Embryonic facial prominence (tissue), 1 donor: ENCODE data around the gene UCP3.

ENCODE experiments used
- DNase-seq: peaks from one replicate; pipeline ENCODE4 v3.0.0-alpha.2; 2016; ENCODE audit errors: extremely low spot score

UCP3 gene

DNA sequence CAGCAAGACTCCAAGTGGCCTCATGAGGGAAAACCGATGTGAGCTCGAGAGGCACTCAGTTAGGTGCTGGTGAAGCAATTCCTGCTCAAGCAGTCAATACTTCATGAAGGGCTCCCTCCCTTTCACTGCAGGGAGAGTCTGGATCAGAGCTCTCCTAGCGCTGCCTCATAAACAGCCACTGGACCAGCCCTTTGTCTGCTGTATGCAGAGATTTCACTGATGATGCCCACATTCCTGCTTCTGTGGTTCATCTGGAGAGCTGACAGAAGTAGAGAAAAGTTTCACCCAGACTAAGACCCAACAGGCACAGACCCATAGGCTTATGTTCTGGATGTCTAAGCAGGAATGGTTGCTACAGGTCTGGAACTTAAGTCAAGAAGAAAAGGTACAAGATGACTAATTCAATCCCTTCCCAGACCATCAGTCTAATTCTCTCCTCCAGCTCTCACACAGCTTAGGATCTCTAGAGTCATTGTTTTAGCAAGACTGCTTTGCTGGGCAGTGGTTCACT, 30.3 kb downstream of the UCP3 start:
- no peak for DNase-seq

DNA sequence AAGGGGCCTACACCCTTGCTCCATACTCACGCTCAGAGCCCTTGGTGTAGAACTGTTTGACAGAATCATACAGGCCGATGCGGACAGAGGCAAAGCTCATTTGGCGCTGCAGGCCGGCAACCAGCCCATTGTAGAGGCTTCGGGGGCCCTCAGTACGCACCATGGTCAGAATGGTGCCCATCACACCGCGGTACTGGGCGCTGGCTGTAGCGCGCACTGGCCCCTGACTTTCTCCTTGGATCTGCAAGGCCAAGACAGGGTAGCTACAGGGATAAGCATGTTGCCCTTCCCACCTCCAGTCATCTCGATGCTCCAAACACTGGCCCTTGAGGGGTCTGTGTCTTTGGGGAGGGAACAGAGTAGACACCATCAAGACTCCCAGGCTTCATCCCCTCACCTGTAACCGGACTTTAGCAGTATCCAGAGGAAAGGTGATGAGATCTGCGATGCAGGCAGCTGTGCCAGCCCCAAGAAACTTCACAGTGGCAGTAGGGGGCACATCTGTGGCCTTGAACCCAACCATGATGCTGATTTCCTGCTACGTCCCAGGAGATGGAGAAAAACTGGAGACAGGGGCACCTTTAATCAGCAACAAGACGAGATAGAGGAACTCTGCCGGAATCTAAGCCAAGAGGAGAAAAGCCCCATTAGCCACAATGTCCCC, 30.9 kb downstream of the UCP3 start:
- DNase-seq, result no peak

DNA sequence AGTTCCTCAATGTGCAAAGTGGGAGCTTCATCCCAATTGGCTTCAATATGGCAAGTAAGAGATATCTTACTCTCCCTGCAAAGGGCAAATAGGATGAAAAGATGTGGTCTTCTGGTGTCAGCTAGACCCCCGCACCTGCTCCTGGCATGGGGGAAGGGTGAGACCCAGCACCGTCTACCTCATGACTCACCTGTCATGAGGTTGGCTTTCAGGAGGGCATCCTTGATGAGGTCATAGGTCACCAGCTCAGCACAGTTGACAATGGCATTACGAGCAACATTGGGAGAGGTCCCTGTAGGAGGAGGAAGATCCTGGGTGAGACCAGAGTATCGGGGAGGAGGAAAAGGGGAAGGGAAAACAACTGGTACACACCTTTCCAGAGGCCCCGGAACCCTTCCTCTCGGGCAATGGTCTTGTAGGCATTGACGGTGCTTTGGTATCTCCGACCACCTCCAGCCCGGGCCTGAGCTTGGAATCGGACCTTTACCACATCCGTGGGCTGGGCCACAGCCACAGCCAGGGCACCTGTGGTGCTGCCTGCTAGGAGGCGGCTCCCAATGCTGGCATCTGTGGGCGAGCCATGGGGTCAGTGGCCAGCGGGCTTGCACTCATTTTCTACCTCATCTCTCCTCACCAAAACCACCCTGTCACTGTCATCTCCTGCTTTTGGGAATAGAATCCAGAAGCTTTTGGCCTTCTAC, 32.3 kb downstream of the UCP3 start:
- DNase-seq, result no peak

DNA sequence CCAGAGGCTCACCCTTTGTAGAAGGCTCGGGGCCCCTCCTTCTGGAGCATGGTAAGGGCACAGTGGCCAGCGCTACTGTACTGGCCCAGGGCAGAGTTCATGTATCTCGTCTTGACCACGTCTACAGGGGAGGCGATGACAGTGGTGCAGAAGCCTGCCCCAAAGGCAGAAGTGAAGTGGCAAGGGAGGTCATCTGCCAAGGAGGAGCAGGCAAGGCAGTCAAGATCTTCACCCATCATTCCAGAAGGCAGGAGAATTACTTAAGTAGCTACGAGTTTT, 33.5 kb downstream of the UCP3 start:
- no peak for DNase-seq

DNA sequence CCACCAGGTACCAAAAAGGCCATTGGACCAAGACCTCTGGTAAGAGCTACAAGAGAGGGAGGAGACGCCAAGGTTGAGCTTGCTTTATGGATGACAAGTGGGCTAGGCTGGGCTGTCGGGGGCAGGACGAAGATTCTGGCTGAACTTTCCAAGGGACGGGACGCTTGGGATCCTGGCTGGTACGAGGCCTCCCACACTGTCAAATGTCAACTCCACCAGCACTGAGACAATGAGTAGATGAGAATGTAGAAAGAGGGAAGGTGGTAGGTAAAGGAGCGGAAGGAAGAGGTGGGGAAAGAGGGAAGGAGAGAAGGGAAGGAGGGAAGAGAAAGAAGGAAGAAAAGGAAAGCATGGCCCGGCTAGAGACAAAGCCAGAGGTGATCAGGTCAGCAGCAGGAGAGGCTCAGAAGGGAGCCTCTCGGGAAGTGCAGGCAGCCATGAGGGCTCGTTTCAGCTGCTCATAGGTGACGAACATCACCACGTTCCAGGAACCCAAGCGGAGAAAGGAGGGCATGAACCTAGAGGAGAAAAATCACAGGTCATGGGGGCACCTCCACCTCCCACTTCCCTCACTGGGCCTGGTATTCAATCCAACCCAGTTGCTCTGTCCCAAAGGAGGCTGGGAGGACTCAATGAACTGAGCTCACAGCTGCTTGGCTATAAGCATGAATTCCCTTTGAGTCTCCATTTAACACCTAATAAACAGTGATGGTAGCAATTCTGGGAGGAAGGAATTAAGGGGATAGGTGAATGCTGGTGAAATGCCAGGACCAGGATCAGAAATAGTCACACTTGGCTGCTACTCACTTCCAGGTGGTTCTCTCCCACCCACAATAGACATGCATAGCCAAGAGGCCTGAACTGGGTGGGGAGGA, 34.0 kb downstream of the UCP3 start:
- no peak for DNase-seq

DNA sequence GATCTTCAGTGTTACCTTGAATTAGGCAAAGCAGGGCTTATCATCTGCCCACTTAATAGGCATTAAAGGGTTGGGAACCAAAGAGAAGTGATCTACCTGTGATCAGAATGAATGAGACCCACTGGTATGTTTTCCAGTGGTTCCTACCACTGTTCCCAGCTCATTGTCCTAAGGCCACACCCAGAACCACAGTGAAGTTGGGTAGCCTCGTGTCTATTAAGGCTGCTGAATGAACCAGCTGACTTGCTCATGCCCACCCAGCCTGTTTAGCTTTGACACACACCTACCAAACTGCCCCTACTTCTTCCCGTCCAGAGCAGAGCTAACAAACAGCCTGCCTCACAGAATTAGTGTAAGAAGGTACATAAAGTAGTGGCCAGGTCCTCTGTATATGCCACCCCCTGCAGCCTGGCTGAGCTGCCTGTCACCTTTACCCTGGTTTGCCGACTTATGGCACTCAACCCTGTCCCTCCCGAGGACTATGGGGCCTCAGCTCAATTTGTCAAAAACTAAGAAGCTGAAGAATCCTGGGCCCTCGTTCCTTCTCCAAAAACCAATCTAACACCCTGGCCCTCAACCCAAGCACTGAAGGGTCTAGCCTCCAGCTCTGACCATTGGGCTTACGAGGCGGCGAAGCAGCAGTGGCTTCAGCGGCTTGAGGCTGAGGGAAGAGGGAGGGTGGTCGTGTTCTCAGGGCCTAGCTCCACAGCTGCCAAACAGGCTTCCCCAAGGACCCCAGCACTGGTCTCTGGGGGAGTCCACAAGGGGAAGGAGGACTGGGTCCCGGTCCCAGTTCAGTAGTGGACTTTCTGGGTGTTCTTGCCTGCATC, 36.0 kb downstream of the UCP3 start:
- no peak for DNase-seq

DNA sequence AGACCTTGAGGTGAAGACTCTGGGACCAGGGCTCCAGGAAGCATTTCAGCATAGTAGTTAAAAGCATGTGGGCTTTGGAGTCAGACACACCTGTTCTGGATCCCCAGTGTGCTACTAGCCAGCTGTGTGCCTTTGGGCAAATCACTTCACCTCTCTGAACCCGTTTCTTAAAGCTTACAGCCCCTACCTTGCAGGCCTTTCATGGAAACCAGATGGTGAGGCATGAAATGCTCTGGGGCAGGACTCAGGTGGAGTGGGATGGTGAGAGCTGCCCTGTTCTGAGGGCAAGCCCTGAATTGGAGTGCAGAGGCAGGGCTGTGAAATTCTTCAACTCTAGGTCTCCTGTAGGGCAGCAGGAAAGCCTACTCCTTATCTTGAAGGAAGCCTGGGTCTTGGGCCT, 36.7 kb downstream of the UCP3 start:
- DNase-seq, result no peak

DNA sequence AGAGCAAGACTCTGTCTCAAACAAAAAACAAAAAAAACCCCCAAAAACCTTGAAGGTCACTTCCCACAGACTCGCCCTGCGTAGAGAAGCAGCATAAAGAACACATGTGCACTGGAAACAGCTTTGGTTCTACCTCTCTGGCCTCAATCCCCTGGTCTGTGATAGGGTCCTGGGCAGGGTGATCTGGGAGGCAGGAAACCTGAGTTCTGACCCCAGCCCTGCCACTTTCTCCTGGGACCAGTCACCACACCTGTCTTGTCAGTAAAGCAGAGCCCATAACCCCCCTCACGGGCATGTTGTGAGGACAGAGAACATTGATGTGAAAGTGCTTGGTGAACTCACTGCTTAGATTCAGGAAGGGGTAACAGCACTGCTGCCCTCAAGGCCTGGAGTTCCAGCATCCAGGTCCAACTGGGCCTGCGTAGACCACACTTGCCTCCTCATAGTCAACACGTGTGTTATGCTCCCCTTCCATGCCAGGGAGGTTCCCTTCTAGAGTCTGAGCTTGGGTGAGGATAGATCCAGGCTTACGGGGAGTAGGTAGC, 37.6 kb downstream of the UCP3 start:
- no peak for DNase-seq

DNA sequence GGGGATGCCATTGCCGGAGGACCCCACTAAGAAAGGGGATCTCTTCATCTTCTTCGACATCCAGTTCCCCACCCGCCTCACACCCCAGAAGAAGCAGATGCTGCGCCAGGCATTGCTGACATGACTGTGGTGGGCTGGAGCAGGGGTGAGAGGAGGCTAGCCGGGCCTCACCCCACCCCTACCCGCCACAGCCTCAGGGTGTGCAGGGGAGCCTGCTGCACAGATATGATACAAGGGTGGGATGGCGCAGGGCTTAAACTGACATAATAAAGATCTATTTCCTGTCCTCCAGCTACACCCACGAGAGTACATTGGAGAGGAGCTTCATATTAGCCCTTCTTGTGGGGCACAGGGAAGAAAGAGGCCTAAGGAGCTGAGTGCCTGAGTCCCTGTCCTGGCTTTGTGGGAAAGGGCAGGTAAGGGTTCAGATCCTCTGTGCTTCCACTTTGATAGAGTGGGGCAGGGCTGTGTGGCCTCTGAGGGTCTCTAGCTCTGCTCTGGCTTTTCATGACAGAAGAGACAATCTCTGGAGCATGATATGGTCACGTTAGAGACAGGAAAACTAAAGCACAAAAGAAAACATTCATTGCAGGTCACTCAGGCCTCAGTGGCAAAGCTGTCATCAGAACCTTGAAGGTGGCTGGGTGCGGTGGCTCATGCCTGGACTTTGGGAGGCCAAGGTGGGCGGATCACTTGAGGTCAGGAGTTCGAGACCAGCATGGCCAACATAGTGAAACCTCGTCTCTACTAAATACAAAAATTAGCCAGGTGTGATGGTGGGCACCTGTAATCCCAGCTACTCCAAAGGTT, 38.7 kb downstream of the UCP3 start:
- no peak for DNase-seq

DNA sequence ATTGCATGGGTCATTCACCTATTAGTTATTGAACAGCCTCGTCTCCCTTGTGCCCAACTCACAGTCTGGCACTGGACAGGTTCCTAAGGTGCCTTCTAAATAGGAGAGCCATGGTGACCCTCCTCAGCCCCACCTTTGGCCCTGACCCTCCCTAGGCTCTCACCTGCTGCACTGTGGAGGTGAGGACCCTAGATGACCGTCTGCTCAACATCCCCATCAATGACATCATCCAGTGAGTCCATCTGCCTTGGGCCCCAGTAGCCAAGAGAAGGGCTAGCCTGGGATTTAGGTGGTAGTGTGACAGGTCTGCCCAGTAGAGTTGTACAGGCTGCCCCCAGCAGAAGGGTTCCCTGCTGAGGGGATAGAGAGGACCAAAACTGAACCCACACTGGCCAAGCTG, 39.8 kb downstream of the UCP3 start:
- no peak for DNase-seq

DNA sequence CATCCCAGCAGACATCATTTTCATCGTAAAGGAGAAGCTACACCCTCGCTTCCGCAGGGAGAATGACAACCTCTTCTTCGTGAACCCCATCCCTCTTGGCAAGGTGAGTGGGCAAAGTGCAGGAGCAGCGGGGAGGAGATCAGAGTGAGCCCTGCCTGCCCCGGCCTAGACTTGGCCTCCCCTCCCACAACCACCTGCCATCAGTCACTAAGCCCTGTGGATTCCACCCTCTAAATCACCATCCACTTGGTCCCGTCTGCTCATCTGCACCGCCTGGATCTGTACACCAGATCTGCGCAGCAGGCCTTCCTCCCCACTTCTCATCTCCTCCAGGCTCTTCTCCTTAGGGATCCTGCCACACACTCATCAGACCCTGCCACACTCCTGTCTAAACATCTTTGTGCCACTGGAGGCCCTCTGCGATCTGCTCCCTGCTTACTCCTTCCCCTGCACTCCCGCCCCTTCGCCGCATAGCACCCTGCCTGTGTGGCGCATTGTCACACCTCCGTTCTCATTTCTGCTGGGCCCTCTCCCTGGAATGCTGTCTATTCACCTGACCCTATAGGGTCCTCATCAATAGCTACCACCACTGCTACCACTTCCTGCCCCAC, 40.4 kb downstream of the UCP3 start:
- DNase-seq, result no peak

DNA sequence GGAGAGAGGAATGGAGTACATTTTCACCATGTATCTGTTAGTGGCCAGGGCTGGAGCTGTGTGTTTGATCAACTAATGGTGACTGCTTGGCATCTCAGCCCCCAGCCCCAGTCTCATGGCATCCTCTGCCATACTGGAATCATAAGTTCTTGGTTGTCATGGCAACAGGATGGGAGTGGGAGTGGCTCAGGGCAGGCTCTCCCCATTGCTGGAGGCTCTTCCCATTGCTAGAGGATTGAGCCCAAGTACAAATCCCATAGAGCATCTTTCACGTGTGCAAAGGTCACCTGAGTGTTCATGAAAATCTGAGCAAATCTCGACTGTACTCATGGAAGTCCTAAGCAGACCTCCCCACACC, 43.1 kb downstream of the UCP3 start:
- no peak for DNase-seq

DNA sequence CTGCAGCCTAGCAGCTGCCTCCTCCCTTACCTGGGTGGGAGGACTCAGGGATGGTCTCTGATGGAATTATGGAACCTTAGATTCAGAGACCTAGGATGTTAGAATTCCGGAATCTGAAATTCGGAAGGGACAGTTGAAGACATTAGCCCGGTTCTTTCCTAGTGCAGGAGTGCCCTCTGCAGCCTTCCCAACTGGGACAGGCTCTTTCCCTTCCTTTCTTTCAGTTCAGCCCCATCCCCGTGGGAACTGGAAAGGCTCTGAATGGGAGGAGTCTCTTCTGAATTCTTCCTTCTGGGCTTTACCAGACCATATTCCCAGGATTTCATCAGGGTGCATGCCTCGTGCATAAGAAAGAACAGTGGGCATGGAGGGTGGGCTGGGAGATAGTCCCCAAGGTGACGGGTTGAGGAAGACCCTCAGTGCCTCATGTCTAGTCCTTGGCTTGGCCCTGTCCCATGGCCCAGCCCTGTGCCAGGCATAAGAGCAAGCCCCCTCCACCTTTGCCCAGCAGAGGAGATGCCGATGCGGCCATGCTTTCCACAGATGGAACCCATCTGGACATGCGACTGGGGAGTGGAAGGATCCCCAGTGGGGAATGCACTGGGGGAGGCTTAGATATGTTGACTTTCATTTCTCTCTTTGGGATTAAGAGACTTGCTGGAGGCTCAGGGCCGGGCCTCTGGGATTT, 43.7 kb downstream of the UCP3 start:
- no peak for DNase-seq

DNA sequence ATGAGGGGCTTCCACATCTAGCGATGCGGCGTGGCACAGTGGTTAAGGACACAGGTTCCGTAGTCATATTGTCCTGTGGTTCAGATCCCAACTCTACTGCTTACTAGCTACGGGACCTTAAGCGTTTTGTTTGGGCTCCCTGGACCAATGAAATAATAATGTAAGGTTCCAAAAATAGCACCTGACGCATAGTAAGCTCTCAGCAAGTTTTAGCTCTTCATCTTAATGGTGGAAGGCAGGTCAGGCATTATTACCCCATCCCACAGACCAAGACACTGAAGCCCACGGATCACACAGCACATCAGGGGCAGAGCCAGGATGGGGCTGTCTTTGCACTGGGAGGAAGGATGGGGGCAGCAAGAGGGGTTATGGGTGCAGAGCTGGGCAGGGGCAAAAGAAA, 45.0 kb downstream of the UCP3 start:
- DNase-seq, result no peak

DNA sequence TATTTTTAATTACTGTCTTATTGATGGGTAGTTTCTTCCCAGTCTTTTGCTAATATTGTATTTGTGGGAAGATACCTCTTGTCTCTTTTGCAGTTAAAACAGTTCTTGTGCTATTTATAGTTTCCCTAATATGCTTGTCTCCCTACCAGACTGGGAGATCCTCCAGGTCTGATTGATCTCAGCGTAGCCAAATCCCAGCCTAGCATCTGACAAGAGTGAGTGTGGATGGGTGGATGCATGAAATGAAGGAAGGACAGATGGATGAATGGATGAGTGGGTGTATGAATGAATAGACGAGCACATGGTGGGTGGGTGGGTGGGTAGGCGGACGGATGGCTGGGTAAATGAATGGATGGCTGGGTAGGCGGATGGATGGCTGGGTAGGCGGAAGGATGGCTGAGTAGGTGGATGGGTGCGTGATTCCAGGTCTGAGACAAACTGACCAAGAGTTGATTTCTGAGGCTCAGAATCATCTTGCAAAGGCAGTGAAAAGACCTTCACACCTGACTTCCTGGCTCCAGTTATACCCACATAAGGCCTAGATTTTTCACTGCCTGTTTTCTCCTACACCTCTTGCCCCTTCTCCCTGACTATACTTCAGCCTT, 46.7 kb downstream of the UCP3 start:
- DNase-seq, result no peak

DNA sequence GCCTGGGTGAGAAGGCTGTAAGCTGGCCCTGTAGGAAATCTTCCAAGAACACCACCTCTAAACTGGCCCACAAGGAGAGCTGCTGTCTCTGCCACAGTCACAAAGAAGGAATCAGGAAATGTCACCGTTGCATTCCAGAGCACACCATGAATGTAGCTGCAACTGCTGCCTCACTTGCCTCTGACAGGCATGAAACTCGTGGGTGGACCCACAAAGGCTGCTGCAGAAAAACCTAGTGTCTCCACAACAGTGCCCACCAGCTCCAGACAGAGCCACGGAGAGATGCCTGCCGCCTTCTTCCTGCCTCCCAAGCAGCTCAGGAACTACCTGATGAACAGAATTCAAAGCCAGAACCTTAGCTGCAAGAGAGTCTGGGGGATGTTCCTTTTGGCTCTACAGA, 47.6 kb downstream of the UCP3 start:
- DNase-seq, result no peak

DNA sequence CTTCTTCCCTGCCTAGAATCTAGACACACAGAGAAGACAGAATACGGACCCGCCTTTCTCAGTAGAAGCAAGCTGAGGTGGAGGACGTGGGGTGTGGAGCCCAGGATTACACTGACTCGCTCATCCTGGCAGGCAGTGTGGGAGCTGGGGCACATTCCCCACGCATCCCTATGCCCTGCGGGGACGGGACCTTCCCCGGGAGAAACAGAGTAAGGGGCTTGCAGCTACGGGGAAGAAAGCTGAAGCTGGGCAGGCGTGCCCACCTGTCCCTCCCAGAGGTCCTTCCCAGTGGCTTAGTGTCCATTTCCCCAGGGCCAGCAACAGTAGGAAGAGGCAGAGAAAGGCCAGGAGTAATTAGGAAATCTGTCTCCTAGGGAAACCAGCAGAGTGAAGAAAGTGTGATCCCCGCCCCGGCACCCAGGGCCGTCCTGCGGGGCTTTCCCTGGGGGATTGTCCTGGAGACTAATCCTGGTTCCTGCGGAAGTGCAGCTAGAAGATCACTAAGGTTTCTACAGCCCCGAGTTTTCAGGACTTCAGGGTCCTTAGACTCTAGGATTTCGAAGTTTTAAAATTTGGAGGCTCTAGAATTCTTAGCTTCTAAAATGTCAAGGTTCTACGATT, 50.3 kb downstream of the UCP3 start:
- no peak for DNase-seq

DNA sequence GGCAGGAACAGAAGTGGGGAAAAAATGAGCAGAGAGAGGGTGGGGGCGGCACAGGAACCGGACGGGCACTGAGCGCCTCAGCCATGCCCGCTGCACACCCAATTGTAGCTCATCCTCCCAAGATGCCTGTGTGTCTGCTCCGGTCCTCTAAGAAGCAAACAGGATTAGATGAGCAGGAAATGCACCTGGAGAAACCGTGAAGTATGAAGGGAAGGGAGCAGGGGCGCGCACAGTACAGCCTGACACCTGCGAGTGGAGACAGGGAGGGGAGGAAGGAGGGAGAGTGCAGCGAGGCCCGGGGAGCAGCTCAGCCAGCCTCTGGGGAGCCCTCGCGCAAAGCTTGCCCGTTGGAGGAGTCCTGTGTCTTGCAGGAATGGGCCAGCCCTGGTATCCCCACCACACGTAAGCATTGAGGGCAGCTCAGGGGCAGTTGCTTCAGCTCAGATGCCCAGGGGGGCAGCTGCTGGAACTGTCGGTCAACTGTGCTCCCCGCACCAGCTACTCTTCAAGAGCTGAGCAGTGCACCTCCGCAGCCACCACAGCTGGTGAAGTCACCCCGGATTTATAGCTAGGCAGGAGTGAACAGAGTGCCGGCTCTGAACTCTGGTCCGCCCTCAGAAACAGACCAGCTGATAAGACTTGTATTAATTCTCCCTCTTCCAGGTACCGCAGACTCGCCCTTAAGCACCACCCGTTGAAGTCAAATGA, 51.1 kb downstream of the UCP3 start:
- DNase-seq, result no peak
